GM12892 (cell line): Measurements from ENCODE around the gene DNAJC11.
"Not testable (repeated sequence)": the region's sequence is repeated elsewhere in the genome, so short reads cannot be mapped to it uniquely, and the experiment has no call there.

Experiments
- DNase-seq: peaks from one replicate; pipeline ENCODE4 v3.0.0; 2011; ENCODE audit not compliant: insufficient read length
- FAIRE-seq: peaks from 2 replicates; lab custom pipeline; 2011; peaks lifted over from hg19 to GRCh38; lab: Jason Lieb, UNC
- POLR2A ChIP-seq: IDR thresholded peaks from 2 replicates; pipeline ENCODE4 v1.6.1; 2011; ENCODE audit warnings: low read depth, low read length, control low read depth
- POLR2AphosphoS5 ChIP-seq: IDR thresholded peaks from 2 replicates; pipeline ENCODE4 v1.6.1; 2011; ENCODE audit warnings: low read depth, low read length, control low read depth
- TAF1 ChIP-seq: IDR thresholded peaks from 2 replicates; pipeline ENCODE4 v1.6.1; 2011; ENCODE audit warnings: low read depth, mild to moderate bottlenecking, control low read depth, low read length, borderline replicate concordance

The DNAJC11 gene

DNA sequence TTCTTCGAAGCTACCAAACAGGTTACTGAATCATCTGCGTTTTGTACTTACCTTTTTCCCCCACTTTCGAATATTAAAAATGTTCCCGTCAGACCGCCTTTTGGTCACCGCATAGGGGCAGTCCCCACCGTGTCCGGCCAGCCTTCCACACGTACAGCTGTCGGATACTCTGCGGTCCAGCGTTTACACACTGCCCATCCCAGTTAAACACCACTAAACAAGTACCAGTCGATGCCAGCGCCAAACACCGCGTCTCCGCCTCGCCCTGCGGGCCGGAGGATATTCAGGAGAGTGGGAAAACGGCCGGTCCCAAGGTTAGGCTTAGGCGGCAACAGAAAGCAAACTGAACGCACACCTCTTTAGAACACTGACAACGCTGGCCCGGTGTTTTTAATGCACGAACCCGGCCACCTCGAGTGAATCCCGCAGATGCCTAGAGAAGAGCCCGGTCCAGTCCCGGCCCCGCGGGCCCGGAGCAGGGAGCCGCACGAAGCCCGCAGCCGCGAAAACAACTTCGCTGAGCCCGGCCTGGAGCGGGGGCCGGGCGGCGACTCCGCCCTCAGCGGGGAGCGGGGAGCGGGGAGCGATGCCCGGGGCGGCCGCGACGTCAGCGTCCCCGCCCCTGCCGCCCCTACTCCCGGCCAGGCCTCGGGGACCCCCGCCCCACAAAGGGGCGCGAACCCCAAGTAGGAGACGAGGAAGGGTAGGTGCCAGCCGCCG, 88.8 kb downstream of the DNAJC11 start:
- TF ChIP-seq POLR2AphosphoS5 (no peak), POLR2A (no peak), TAF1 (no peak)
- FAIRE-seq (no peak), DNase-seq (peak; percentile 74)

DNA sequence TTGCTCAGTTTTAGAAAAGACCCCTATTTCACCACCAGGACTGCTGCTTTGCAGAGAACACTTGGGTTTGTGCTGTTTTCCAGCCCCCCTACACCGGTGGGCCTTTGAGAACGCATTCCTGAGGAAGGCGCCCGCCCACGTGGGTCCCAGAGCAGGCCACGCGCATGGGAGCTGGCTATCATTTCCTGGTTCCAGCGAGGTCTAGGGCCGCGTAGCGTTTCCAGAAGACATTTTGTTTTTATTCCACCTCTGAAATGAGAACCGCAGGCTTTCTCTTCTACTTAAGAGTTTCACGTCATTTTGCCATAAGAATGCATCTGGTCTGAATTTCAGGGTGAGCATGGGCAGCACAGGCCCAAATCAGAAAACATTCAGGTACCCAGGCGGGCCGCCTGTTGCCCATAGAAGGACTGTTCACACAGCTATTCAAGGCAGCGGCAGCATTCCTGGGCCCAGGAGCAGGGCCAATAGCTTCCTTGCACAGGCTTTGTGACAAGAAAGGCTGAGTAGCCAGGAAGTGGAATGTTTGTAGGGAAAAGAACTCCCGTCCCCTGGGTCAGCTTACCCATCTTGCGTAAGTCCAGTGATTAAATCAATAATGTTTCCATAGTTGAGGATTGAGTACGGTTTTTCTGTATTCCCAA, 97.6 kb downstream of the DNAJC11 start:
- DNase-seq = no peak
- no peak for TF ChIP-seq TAF1
- TF ChIP-seq POLR2AphosphoS5 = no peak
- TF ChIP-seq POLR2A = no peak
- no peak for FAIRE-seq

DNA sequence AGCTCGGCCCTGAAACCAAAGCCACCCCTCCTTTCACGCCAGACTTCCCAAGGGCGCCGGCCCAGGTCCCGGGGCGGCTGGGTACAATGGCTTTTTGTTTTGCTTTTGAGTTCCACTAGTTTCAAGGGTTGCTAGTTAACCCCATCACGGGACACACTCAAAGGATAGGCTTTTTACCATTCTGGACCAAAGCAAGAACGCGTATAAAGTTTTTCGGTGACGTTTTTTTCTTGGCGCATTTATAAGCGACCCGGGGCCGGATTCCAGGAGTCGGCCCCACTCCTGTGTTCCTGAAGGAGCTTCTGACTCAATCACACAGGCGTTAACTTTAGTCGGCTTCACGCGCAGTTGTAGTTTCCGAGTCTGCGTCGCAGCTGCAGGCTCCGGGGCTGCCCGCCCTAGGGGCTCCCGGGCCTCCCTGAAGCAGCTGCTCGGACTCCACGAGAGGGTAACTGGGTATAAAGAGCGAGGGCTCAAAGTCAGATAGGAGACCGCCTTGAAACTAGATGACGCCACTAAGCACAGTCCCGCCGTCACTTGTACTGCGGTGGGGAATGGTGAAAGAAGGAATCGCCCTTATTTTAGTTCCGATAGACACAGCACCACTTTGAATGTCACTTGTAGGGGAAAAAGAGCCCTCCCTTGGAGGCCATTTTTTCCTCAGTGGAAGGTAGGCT, 98.2 kb downstream of the DNAJC11 start:
- FAIRE-seq (no peak), DNase-seq (no peak)
- TF ChIP-seq TAF1 (no peak), POLR2A (no peak), POLR2AphosphoS5 (no peak)

DNA sequence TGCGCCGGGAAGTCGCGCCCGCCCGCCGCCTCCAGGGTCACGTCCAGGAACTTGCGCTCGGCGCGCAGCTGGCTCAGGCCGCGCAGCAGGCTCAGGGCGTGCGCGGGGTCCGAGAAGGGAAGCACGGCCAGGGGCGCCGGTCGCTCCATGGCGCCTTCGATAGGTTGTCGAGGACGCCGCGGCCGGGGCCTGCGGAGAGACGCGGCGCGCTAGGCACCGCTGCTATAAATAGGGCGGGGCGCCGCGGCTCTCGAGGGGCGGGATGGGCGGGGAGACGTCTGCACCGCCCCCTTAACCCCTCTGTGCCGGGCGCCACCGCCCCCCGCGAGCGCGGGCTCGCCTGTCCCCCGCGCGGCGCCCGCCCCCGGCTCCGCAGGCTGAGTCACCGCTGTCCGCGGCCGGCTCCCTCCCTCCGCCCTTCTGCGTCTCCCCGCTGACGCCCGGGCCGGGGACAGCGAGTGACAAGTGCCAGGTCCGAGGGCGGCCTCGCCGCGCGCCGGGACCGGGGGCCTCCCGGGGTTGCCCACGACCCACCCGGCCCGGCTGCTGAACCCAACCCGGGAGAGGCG, 98.9 kb downstream of the DNAJC11 start, which contains the start of gene KLHL21:
Gene KLHL21 (minus strand): TSS at position 201 of the 569 bp plus-strand sequence. CDS start 52 bp downstream, at position 149.
- peak; percentile 70 for FAIRE-seq

DNA sequence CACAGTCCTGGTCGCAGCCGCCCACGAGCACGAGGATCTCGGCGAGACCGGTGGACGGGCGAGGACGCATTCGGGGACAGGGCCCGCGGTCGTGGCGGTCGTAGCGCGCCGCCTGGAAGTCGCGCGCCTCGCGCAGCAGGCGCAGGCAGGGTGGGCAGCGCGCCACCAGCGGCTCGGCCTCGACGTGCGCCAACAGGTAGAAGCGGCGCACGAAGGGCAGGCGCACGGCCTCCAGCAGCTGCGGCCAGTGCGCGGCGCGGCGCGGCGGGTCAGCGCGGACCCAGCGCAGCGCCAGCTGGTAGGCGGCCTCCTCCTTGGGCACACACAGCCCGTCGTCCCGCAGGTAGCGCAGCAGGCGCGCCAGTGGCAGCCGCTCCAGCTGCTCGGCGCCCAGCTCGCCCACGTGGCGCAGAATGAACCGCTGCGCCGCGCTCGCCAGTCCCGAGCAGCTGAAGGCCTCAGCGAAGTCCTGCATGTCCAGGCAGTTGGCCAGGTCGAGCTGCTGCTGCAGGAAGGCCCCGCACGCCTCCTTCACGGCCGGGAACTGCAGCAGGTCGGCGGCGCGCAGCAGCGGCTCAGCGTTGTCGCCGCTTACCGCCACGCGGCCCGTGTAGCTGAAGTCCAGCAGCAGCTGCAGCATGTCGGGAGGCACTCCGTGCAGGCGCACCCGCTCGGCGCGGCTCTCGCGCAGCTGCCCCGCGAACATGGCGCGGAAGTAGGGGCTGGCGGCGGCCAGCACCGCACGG, 99.5 kb downstream of the DNAJC11 start:
- peak; percentile 31 for DNase-seq
- TF ChIP-seq POLR2AphosphoS5 (no peak), TAF1 (no peak), POLR2A (no peak)
- peak; percentile 61 for FAIRE-seq

More for the DNA sequence above, 98.9 kb downstream of the DNAJC11 start, which contains the start of gene KLHL21:
- TF ChIP-seq TAF1 = no peak
- peak; percentile 74; the same call in 1 of the 2 replicates for TF ChIP-seq POLR2A
- DNase-seq = peak; percentile 78

DNA sequence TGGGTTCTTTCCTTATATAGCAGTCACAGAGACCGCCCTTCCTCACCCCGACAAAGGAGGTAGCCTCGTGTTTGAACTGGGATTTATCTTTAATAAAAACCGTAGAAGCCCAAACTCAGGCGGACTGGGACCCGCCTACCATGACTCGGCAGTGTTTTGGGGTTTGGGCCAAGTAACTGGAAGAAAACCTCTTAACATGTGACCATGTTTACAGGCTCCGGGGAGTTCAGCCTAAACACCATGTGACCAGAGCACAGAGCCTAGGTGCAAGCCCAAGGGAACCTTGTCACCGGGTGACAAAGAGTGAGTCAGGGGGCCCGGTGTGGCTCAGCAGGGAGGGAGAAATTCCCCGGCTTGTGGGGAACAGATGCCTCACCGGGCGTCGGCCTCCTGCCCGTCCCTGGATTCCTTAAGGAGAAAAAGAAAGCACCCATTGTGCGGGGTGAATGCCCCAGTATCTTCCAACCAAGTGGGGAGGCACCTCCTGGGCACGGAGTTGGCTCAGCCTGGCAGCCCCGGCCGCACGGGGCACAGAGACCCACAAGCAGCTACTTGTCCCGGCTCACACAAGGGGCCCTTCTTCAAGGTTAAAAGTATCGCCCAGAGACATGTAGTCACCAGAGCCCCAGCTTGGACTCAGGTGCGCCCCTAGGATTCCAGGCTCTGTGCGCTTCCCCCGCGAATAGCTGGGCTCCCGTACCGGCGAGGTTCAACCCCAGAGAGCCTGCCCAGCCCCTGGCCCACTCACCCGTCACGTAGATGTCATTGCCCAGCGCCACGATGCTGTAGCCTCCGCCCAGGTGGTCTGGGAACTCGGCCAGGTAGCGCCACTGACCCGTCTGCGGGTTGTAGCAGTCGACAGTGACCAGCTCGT, 100.3 kb downstream of the DNAJC11 start:
- TF ChIP-seq POLR2AphosphoS5 (no peak), TAF1 (no peak), POLR2A (no peak)
- peak; percentile 51 for DNase-seq
- peak; percentile 78 for FAIRE-seq

DNA sequence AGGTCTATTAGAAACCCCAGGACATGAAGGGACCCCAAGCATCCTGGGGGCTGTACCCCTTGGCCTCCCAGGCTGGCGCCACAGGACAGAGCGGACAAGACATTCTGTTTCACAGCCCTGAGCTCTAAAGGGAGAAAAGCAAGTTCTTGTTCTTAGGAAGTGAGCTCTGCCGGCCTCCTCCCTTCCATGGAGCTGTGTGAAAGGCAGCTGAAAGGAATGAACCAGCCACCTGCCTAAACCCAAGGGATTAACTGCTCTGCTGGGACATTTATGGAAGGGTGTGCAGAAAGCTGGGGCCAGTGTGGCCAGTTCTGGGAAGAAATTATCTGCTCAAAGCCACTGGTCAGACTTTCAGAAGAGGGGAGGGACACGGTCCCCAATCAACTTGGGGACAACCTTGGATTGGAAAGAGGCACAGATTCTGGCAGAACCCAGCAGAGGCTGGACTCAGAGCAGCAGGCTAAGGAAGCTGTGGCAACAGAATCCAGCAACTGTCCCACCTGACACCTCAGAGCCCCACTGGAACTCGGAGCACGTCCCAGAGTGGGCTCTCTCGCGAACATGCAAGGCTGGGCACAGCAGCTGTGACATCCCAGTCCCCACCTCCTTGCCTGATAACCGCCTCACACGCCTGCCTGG, 101.1 kb downstream of the DNAJC11 start:
- DNase-seq = no peak
- peak; percentile 9 for FAIRE-seq
- no peak for TF ChIP-seq TAF1
- TF ChIP-seq POLR2AphosphoS5 = no peak
- no peak for TF ChIP-seq POLR2A

DNA sequence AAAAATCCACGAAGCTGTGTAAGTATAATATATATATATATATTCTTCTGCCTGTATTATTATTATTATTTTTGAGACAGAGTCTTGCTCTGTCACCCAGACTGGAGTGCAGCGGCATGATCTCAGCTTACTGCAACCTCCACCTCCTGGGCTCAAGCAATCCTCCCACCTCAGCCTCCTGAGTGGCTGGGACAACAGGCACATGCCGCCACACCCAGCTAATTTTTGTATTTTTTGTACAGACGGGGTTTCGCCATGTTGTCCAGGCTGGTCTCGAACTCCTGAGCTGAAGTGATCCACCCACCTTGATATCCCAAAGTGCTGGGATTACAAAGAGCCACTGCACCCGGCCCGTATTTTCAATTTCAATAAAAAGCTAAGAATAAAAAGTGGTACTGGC, 101.6 kb downstream of the DNAJC11 start:
- FAIRE-seq, DNase-seq: not testable (repeated sequence)

DNA sequence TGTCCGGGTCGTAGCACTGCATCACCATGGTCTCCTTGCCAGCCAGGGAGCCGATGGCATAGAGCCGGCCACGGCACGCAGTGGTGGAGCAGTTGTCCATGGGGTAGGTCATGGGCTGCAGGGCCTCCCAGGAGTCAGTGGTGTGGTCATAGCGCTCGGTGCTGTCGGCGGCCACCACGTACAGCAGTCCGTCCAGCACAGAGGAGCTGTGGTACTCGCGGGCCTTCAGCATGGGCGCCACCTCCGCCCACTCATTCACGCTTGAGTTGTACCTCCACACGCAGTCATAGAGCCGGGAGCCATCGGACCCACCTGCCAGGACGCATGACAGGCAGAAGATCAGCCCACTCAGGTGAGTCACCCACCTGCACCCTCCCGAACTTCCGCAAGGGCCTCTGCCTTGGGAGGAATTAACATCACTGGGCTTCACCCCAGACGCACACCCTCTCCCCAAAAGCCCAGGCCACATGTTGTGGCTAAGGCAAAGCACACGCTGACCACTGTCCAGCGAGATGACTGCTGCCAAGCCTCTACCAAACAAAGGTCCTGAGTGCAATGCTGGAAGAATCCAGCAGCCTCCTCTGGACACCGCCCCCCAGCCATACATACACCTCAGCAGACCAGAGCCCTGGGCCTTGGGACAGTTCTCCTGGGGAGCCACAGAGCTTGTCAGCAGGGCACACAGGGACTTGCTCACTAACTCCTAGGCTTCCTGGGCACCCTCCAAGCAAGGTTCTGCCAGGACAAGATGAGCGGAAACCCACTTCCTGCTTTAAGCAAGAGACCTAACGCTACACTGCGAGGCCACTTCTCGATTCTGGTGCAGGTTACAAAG, 102.3 kb downstream of the DNAJC11 start:
- DNase-seq = no peak
- FAIRE-seq = no peak
- no peak for TF ChIP-seq TAF1
- TF ChIP-seq POLR2AphosphoS5 = no peak
- no peak for TF ChIP-seq POLR2A
